GM20431 (cell line): ENCODE data around the gene PLS3.
"Not testable (repeated sequence)": the region's sequence is repeated elsewhere in the genome, so short reads cannot be mapped to it uniquely, and the experiment has no call there.

Experiments used
- in situ Hi-C: fragments of 300-500 bp; cut with MseI, MboI; formaldehyde crosslinking; loops from one replicate; pipeline ENCODE4 v1.15.0; 2020; ENCODE audit warnings: low sequenced_read_pairs; ENCODE audit not compliant: unreplicated experiment

Gene PLS3

DNA sequence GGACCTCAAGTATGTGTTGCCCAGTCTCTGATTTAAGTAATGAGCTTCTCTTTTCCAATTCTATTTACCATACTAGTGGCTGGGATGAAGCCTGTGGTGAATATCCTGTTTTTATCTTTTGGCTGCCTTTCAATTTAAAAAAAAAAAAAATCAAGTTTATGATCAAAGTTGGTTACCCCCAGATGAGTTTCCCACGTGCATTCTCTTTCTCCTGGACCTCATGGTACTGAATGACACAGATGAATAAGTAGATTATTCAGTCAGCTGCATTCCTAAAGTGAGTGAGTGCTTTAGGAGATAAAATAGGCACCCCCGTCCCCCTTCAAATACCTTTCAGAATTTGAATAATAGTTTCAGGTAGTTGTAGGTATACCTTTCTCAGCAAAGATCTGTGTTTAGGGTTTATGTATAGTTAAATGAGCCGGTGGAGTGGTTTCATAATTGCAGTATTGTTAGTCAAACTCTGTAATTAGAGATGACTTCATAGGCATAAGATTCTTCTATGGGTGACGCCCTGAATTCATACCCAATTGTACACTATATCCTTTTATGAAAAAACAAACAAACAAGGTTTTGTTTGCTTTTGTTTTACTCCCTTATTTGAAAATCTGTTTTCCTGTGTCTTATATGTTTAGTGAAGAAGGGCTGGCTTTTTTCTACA, 41.9 kb downstream of the PLS3 start:
- in situ Hi-C loops = no loop called here

- in situ Hi-C loops = no loop called here
Measured at GRCh38 chrX:115603534-115604074, 42.6 kb downstream of the PLS3 start.

DNA sequence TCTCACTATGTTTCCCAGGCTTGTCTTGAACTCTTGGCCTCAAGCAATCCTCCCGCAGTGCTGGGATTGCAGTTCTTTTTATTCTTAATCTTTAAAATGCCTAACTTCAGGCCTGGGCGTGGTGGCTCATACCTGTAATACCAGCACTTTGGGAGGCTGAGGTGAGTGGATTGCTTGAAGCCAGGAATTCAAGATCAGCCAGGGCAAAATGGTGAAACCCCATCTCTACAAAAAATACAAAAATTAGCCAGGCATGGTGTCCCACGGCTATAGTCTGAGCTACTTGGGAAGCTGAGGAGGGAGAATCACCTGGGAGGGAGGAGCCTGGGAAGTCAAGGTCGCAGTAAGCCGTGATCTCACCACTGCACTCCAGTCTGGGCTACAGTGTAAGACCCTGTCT, 45.9 kb downstream of the PLS3 start:
- in situ Hi-C loops = no loop called here

DNA sequence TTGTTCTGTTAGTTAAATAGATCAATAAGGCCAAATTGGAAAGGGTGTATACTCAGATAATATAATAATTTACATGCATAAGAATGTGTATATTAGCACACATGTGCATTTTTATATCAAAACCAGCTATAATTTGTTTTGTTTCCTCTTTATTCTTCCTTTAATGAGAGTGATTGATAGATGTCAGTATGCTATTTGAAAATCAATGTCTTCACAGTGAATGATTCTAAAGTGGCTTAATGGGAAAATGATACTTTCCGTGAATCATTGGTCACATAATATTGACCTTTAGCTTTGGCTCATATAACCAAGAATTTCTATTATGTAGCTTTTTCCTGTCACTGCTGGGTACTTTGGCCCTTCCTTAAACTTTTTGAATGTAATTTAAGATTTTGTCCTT, 48.6 kb downstream of the PLS3 start:
- in situ Hi-C loops = no loop called here

DNA sequence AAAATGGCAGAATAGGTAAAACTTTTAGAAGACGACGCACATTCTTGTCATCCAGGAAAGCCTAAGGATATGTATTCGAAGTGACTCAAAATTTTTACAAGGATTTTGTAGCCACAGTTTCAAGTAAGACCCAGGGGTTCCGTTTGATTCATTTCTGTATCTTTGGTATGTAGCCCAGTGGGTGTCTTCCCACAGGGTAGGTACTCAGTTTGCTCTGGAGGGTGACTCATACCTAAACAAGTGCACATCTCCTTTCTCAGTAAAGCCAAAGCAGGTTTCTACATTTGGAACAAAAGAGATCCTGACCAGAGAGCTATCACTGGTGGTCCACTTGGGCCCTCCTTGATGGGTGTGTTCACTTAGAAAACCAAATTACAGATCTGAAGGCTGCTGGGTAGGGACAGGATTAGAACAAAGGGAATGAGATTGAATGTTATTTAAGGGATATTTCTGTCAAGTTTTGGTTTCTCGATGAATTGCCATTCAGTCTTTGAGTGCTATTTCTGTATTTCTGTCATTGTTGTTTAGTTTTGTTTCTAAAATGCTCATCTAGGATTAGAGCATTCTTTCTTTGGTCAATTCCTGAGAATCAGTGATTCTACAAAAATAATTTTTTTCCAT, 56.1 kb downstream of the PLS3 start:
- in situ Hi-C loops = no loop called here

- in situ Hi-C loops = no loop called here
Measured at GRCh38 chrX:115622534-115622933, 61.6 kb downstream of the PLS3 start.

DNA sequence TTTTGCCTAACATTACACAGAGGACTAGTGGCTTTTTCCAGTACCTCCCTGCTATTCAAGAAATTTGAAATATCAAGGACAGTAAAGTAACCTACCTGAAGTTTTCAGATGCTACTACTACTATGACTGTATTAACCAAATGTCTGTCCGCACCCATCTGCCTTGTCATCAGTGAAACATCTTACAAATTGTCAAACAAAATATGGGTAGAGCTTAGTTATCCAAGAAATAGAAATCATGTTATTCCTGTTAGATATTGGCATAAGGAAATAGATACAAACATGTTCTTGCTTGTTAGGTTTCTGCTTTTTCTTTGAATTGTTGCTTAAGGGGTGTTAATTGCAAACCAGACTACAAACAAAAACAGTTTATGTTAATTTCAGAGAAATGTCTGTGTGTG, 63.9 kb downstream of the PLS3 start:
- in situ Hi-C loops = no loop called here

DNA sequence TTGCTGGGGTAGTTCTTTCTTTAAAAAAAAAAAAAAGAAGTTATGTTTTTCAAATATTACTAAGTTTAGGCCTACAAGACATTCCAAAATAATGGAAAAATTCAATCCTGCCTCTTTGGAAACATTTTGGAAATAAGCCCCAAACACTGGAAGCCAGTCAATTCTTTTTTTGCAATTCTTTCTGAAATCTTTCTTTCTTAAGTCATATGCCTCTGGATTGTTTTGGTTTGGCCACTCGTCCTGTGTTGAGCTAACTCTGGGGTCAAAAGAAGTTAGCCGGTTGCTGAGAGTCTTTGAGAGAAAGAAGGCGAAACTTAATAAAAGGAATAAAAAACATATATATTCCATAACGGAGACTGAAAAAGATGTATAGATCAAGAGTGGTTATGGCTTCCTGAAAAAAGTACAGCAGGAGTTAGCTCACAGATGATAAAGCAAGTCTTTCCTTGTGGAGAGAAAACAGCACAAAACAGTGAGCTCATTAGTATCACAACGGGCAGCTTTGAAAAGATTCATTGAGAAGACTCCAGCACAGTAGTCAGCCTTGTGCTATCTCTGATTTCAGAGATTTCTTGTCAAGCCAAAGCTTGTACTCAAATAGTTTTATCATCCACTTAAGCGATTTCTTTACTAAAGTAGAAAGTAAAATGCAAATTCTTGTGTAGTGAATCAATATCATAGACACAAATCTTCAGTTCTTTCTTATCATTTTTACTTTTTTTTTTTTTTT, 64.8 kb downstream of the PLS3 start:
- in situ Hi-C loops = no loop called here

- in situ Hi-C loops = no loop called here
Measured at GRCh38 chrX:115630204-115630603, 69.2 kb downstream of the PLS3 start.

DNA sequence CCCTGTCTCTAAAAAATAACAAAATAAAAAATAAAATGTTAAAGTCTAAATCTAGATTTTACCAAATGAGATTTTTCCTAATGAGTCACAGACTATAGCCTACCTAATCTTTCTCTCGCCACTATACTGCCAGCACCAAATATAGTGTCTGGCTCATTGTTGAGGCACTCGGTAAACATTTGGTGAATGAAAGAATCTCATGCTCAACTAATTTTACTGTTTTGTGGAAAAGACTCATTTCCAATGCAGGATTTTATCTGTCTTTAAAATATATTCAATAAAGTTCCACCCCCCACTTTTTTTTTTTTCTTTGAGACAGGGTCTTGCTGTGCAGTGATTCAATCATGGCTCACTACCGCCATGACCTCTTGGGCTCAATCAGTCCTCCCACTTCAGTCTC, 71.5 kb downstream of the PLS3 start:
- in situ Hi-C loops = no loop called here

DNA sequence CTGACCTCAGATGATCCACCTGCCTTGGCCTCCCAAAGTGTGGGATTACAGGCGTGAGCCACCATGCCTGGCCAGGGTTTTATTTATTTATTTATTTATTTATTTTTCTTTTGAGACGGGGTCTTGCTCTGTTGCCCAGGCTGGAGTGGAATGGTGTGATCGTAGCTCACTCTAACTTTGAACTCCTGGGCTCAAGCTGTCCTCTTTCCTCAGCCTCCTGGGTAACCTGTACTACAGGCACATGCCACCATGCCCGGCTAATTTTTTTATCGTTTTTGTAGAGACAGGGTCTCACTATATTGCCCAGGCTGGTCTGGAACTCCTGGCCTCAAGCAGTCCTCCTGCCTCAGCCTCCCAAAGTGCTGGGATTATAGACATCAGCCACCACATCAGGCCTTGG, 72.4 kb downstream of the PLS3 start:
- in situ Hi-C loops = not testable (repeated sequence)

DNA sequence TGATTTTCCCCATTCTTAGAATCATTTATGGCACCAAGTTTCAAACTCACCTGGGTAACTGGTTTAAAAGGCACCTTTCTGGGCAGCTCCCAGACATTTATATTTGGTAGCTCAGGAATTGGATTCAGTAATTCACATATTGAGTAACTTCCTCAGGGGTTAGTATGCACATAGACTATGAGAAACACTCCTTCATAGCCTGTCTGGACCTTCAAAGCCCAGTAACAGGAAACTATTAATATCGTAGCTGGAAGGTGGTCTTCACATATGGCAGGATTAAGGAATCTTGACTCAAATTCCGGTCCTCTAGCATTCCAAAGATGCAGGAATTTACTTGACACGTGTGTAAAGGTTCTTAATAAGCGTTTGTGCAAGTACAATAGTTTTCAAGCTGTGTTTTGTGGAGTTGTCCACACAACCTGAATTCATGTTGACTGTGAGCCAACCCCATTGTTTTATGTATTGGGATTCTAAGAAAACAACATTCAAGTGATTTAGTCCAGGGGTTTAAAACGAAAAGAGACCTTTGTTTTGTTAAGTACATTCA, 78.4 kb downstream of the PLS3 start:
- in situ Hi-C loops = no loop called here

GRCh38 chrX:115642311-115642710, 81.3 kb downstream of the PLS3 start:
- in situ Hi-C loops = no loop called here

- in situ Hi-C loops = no loop called here
Measured at GRCh38 chrX:115642895-115643530, 82.0 kb downstream of the PLS3 start.

GRCh38 chrX:115644397-115644796, 83.4 kb downstream of the PLS3 start:
- in situ Hi-C loops = not testable (repeated sequence)

- in situ Hi-C loops = no loop called here
Measured at GRCh38 chrX:115649461-115650063, 88.6 kb downstream of the PLS3 start.

DNA sequence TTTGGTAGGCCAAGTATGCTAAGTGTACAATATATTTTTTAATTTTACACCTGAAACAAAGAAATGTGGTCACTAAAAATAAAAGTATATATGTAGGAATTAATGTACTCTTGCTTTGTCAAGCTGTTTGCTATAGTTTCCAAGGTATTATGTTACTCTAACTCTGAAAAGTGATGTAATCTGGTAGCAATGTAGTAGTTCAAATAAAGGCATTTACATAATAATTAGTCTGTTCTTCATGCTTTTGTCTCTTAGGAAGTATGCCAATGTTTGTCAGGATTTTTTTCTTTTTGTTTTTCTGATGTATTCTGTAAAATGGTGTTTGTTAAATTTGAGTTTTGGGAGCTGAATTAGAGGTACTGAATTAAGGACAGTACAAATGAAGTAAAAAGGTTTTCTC, 89.5 kb downstream of the PLS3 start:
- in situ Hi-C loops = no loop called here

- in situ Hi-C loops = no loop called here
Measured at GRCh38 chrX:115650916-115651315, 89.9 kb downstream of the PLS3 start.

- in situ Hi-C loops = no loop called here
Measured at GRCh38 chrX:115652221-115652620, 91.2 kb downstream of the PLS3 start.

- in situ Hi-C loops = no loop called here
Measured at GRCh38 chrX:115665122-115665521, 104.1 kb downstream of the PLS3 start.
